NCI-H1048 (cell line): ENCODE measurements around the gene CXCR4.
"Not testable (repeated sequence)": the region's sequence is repeated elsewhere in the genome, so short reads cannot be mapped to it uniquely, and the experiment has no call there.

ENCODE experiments used
- DNase-seq: peaks from one replicate; lab custom pipeline; 2025; lab: John Stamatoyannopoulos, UW

CXCR4 gene

DNA sequence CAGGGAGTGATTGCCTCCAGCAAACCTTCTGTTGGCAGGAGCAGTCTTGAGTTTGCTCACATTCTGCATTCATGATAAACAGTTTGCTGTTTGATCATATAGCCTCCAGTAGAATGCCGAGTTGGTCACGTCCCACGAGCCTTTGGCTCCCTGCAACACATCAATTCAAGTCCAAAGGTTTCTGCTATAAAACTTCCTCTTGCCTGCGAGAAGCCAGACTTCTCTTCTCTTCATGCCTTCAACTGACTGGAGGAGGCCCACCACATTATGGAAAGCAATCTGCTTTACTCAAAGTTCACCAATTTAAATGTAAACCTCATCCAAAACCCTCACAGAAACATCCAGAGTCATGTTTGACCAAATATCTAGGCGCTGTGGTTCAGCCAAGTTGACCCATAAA lies 40.8 kb downstream of the CXCR4 start:
- no peak for DNase-seq

DNA sequence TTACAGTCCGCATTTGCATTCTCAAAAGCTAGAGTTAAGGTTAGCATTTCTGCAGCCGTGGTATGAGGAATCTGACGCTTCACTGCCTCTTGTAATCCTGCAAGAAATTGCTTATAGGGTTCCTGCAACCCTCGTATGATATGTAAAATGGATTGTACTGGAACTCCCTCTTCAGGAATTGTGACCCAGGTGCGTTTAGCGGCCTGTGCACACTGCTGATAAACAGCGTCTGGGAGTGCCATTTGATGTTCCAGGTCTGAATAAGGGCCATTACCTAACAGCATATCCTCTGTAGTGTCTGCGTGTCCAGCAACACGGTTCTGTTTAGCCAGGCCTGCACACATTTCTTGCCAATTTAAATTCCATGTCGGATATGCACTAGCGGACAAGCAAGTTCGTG lies 42.5 kb downstream of the CXCR4 start:
- no peak for DNase-seq

DNA sequence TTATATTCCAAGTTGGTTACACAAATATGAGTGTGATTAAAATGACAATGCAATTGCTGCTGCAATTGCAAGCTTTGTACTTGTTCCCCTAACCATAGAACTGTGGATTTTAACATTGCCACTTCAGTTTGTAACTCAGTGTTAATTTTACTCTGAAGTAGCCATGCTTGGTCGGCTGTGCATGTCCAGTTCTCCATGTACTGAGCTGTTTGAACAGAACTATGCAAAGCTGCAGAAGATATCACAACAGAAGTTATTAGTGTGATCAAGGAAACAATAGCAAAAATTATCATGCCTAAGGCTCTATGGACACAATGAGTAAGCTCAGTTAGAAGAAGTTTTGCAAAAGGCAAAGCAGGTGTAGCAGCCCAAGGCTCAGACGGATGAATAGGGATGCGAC lies 45.3 kb downstream of the CXCR4 start:
- no peak for DNase-seq

DNA sequence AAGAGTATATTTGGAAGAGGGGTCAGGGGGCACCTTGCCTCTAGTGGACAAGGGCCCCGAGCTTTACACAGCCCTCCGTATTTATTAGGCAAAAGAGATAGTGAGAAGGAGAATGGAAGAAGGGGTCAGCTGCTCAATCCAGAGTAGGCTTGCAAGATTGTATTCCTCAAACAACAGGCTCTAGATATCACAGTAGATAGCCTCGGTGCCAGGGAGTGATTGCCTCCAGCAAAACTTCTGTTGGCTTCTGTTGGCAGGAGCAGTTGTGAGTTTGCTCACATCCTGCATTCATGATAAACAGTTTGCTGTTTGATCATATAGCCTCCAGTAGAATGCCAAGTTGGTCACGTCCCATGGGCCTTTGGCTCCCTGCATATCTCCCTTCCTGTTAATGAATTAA lies 46.1 kb downstream of the CXCR4 start:
- not testable (repeated sequence) for DNase-seq

DNA sequence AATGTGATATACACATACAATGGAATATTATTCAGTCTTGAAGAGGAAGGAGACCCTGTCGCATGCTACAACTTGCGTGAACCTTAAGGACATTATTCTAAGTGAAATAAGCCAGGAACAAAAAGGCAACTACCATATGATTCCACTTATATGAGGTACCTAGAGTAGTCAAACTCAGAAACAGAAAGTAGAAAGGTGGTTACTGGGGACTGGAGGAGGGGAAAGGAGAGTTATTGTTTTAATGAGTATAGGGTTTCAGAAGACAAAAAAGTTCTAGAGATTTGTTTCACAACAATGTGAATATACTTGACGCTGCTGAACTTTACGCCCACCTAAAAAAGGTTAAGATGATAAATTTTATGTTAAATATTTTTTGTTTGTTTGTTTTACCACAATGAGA lies 47.0 kb downstream of the CXCR4 start:
- no peak for DNase-seq

DNA sequence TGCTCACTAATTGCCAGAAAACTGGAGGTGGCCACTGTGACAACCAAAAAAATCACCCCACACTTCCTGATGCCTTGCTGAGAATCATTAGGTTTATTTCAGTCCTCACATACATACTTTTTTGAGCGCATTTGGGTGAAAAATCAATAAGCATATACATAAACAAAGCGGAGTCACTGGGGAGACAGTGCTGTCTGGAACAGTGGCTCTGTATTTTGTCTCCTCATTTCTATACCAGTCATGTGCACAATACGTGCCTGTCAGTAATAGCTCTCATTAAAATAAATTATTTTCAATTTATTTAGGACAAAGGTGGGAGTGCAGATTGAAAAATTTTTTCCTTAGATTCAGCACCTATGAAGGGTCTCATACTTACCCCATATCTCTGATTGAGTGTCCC lies 48.2 kb downstream of the CXCR4 start:
- no peak for DNase-seq

DNA sequence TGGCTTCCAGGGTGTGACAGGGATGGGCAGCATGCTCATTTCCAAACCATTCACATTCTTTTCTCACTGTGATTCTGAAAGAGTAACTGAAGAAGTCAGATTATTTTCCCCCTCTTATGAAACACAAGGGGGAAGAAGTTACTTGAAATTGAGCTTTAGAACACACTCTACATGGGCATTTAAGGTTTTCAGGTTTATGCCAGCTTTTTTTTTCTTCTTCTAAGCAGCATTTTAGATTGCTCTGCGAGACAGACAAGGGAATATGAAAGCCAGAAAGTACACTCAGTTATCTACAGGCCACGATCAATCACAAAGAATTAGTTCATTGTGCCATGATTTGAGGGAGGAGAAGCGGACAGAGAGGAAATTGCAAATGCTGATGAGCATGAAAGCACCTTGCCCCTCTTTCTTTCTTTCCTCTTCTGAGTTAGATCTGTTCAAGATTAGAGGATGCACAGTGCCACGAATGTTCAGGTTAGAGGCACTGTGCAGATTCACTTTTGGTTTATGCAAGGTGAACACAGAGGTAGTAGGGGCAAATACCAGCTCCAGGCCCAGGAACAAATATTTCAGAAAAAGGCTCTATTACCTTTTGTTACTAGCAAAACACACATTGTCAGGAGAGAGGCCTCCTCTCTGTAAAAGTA lies 49.2 kb downstream of the CXCR4 start:
- DNase-seq, result no peak

DNA sequence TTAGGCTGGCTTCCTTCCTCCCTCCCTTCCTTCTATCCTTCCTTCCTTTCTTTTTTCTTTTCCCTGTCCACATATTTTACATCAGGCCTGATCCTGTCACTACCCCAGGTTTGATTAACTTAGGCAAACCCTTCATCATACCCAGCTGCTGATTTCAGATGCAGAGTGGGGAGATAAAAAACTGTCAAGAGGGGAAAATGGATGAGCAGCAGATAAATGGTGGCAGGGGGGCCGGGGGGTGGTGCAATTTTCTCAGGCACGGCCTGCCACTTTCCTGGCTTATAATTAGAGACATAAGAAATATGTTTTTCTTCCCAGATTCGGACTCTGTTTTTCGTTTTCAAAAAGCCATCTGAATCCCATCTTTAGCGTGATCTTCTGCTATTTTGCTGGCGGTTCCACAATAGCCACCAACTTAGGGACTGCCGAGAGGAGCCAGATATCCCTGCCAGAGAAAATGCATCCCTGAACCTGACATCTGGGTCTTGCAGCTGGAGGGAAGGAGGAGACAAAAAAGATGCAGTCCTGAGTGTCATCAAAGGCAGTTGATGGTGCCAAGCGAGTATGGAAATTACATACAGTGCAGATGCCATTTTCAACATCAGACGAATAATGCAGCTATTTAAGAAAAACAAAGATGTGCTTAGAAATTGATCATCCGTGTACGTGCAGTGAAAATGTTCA lies 49.9 kb downstream of the CXCR4 start:
- no peak for DNase-seq

DNA sequence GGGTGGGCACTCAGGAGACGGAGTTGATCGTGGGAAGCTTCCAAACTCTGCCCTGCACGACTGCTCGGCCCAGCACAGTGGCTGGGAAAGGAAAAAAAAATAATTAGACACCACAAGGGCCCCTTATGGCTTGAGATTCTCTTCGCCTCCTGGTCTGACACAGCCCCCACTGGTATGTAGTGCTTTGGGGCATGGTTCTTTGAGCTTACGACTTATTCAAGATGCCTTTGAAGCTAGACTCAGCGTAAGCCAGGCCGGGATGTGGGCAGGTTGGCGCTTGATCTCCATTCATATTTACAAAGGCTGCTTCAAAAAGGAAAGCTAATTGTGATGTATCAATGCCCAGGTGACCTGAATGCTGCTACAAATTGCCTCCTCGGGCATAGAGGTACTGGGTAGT lies 50.5 kb downstream of the CXCR4 start:
- no peak for DNase-seq

DNA sequence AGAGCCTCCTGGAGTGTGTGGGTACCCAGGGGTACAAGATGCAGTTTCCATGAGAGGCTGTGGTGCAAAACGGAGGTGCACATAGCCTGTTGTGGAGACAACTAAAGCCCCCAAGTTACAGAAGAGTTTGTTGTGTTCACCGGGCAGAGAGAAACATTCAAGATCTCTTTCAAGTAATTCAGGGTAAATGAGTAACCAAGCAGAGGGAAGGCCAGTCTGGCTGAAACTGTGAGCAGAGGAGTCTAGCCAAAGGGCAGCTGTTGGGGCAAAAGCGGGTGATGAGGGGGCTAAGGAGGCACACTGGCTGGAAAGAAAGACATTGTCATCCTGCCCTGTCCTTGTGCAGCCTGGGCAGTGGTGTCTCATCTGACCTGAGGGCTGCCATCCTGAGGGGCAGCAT lies 52.0 kb downstream of the CXCR4 start:
- DNase-seq, result no peak

DNA sequence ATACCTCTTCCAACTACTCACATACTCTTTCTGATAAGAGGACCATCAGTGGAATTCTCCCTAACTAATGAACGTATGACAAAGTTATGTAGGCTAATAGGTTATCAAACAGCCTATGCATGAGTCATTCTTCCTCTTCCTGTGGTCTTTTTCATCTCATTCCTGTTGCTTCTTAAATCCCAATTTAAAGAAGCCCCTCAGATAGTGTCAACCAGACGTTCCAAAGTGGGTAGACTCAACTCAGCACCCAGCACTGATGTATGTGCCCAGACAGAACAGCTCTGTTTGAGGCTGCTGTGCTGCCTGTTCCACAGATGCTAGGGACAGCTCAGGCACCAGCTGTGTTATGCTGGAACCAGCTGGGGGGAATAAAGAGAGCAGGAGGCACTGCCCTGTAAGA lies 52.6 kb downstream of the CXCR4 start:
- DNase-seq, result no peak
